PFSK-1 (cell line): Measurements from ENCODE around the gene GAS6.

Source experiments
- FOXP2 ChIP-seq: optimal IDR thresholded peaks from 2 replicates; pipeline ENCODE3; 2011; ENCODE audit warnings: borderline replicate concordance, control low read depth, inconsistent platforms; ENCODE audit not compliant: insufficient read depth; ENCODE audit errors: extremely low read length, extremely low read depth
- POLR2AphosphoS5 ChIP-seq: IDR thresholded peaks from 2 replicates; pipeline ENCODE4 v1.6.1; 2012; ENCODE audit warnings: low read depth, mild to moderate bottlenecking, control low read depth, low read length, moderate library complexity
- REST ChIP-seq, 2 experiments: IDR thresholded peaks; 2 replicates each; pipeline versions ENCODE4 v1.6.1 to v1.8.0; 2011 to 2012; ENCODE audit warnings: low read depth in 2 of 2, low read length in 2 of 2, control low read depth in 1 of 2, inconsistent platforms in 1 of 2, mild to moderate bottlenecking in 1 of 2, moderate library complexity in 1 of 2; ENCODE audit not compliant: insufficient read depth in 1 of 2
- SIN3A ChIP-seq: IDR thresholded peaks from 2 replicates; pipeline ENCODE4 v1.6.1; 2012; ENCODE audit warnings: mild to moderate bottlenecking, low read length, moderate library complexity, borderline replicate concordance; ENCODE audit not compliant: insufficient read depth
- TAF1 ChIP-seq: IDR thresholded peaks from 2 replicates; pipeline ENCODE4 v1.6.1; 2012; ENCODE audit warnings: low read length, control low read depth, borderline replicate concordance; ENCODE audit not compliant: insufficient read depth

Gene GAS6

GRCh38 chr13:113864273-113864890, 506 bp upstream of the GAS6 start:
- TF ChIP-seq SIN3A = no peak
- TF ChIP-seq POLR2AphosphoS5 = no peak
- TF ChIP-seq TAF1 = no peak
- TF ChIP-seq FOXP2 = no peak
- TF ChIP-seq REST (IDR thresholded peaks at IDR 0.05; ENCODE audit: insufficient read depth in 1 of 2, low read depth in 2 of 2, low read length in 2 of 2) = no peak

DNA sequence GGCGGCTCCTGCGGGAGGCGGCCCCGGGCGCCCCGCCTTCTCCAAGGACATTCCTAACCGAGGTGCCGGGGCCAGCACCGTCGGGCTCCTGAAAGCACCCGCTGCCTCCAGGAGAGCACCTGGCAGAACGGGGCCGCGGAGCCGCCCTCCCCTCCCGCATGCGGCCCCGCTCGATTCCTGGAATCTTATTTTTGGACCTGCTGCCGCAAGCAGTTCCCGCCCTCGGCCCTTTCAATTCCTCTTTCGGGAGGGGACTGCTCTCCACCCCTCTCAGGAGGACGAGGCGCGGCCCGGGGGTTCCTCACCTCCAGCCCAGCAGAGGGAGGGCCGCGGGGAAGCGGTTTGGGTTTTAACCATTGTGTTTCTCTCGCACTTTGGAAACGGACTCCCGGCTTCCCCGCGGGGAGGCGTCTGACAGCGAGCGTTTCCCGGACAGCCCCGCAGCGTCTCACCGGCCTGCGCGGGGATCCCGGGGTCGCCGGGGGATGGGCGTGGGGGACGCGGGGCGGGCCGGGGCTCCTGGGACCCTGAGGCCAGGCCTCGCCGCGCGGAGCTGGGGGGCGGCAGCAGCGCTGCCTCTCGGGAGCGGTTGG, 849 bp downstream of the GAS6 start:
- TF ChIP-seq POLR2AphosphoS5 (no peak), REST (IDR thresholded peaks at IDR 0.05; ENCODE audit: insufficient read depth in 1 of 2, low read depth in 2 of 2, low read length in 2 of 2) (no peak), FOXP2 (no peak), SIN3A (no peak)

DNA sequence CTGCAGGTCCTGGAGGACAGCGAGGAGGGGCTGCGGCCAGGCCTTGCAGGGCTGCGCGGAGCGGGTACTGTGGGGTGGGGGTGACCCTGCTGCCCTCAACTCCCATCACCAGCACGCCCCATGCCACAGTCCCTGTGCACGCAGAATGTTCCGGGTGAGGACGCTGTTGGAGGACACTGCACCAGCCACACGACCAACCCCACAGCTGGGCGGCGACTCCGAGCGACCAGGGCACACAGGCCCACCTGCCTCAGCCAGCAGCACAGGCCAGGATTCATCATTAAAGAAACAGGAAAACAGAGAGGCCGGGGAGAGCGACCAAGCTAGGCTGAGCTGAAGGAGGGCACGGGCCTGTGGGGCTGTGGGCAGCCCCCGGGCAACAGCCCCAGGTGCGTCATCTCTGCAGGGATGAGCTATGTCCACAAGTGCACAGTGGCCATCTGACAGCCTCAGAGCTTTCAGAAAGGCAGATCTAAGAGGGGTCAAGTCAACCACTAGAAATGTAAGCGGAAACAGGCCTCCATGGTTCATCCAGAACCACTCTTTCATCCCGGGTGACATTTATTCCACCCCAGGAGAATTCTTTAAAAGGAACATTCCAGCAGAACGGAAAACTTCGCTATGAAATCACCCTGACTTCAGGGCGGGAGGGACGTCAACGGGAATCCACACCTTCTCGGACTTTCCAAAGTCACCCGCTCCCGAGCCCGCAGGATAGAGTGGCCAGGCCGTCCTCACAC, 1.5 kb downstream of the GAS6 start:
- no peak for TF ChIP-seq POLR2AphosphoS5
- no peak for TF ChIP-seq FOXP2
- TF ChIP-seq SIN3A = no peak
- no peak for TF ChIP-seq TAF1
- no peak for TF ChIP-seq REST (IDR thresholded peaks at IDR 0.05; ENCODE audit: insufficient read depth in 1 of 2, low read depth in 2 of 2, low read length in 2 of 2)

DNA sequence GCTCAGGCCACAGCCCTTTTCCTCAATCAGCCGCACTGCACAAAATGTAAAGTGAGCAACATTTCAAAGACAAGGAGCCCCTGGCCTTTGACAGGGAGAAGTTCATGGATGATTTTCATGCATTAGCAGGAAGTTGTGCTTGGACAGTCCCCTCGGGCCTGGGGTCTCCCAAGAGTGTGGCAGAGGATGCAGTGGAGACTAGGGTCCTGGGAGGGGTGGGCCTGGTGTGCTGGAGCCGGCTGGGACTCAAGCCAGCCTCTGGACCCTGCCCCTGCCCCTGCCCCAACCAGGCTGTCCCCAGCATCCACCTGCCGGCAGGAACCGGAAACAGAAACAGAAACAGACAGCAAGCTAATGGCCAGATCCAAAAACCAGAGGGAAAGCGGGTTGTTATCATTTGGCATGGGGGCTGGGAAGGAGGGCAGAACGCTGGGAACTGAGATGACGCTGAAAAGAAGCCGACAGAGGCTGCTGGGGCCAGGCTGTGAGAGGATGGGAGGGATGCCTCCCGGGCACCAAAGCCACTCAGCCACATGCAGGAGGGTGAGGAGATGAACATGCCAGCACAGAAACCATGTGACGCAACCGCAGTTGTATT, 2.3 kb downstream of the GAS6 start:
- TF ChIP-seq REST (IDR thresholded peaks at IDR 0.05; ENCODE audit: insufficient read depth in 1 of 2, low read depth in 2 of 2, low read length in 2 of 2) (no peak), POLR2AphosphoS5 (no peak)
